Parathyroid adenoma (tissue), 2 donors: ENCODE measurements around the gene CBARP.

Source experiments
- H2AFZ ChIP-seq: fragments of 300-600 bp; sonication (generic); one replicate; pipeline ENCODE4 v1.7.0; 2017; ENCODE audit warnings: antibody characterized with exemption, mild to moderate bottlenecking
- H3K27ac ChIP-seq: fragments of 300-600 bp; sonication (generic); one replicate; pipeline ENCODE4 v1.7.0; 2017
- H3K27me3 ChIP-seq: fragments of 300-600 bp; sonication (generic); one replicate; pipeline ENCODE4 v1.7.0; 2017; ENCODE audit warnings: low read length; ENCODE audit not compliant: control insufficient read depth, insufficient read depth
- H3K36me3 ChIP-seq: fragments of 300-600 bp; sonication (generic); one replicate; pipeline ENCODE4 v1.7.0; 2017; ENCODE audit warnings: low read length; ENCODE audit not compliant: control insufficient read depth, insufficient read depth
- H3K4me1 ChIP-seq: fragments of 300-600 bp; sonication (generic); one replicate; pipeline ENCODE4 v1.7.0; 2017; ENCODE audit warnings: control low read depth
- H3K4me2 ChIP-seq: fragments of 300-600 bp; sonication (generic); one replicate; pipeline ENCODE4 v1.7.0; 2017; ENCODE audit warnings: low read length
- H3K4me3 ChIP-seq: fragments of 300-600 bp; sonication (generic); one replicate; pipeline ENCODE4 v1.7.0; 2017; ENCODE audit warnings: low read depth, low read length
- H3K79me2 ChIP-seq: fragments of 300-600 bp; sonication (generic); one replicate; pipeline ENCODE4 v1.7.0; 2017; ENCODE audit warnings: control low read depth
- H3K9ac ChIP-seq: fragments of 300-600 bp; sonication (generic); one replicate; pipeline ENCODE4 v1.7.0; 2017; ENCODE audit warnings: mild to moderate bottlenecking
- H3K9me3 ChIP-seq: fragments of 300-600 bp; sonication (generic); one replicate; pipeline ENCODE4 v1.7.0; 2017; ENCODE audit warnings: low read length; ENCODE audit not compliant: control insufficient read depth
- CTCF ChIP-seq: fragments of 300-600 bp; sonication (generic); IDR thresholded peaks from one replicate; pipeline ENCODE4 v1.7.0; 2017; ENCODE audit warnings: antibody characterized with exemption, mild to moderate bottlenecking
- donor health status: primary hyperparathyroidism.

Gene CBARP

GRCh38 chr19:1254530-1255185 is 16.9 kb upstream of the CBARP start:
- Histone ChIP-seq H3K4me1 (peaks cover 3% of the 10 kb centered on the region), H3K27me3 (no peaks in the 10 kb centered on the region), H3K36me3 (no peaks in the 10 kb centered on the region), H2AFZ (no peak overlapping the region), H3K4me3 (no peak overlapping the region), H3K4me2 (no peak overlapping the region), H3K27ac (peak overlapping the region; percentile 29), H3K9ac (no peak overlapping the region), H3K79me2 (peaks cover 7% of the 10 kb centered on the region), H3K9me3 (no peaks in the 10 kb centered on the region)
- TF ChIP-seq CTCF: no peak

GRCh38 chr19:1254081-1254527 is 16.3 kb upstream of the CBARP start:
- Histone ChIP-seq H3K9ac (no peak overlapping the region), H3K27ac (peak overlapping the region; percentile 64), H3K4me2 (no peak overlapping the region), H3K79me2 (peaks cover 7% of the 10 kb centered on the region), H3K4me3 (no peak overlapping the region), H2AFZ (no peak overlapping the region), H3K4me1 (peaks cover 3% of the 10 kb centered on the region), H3K27me3 (no peaks in the 10 kb centered on the region), H3K9me3 (no peaks in the 10 kb centered on the region), H3K36me3 (no peaks in the 10 kb centered on the region)
- no peak for TF ChIP-seq CTCF

DNA sequence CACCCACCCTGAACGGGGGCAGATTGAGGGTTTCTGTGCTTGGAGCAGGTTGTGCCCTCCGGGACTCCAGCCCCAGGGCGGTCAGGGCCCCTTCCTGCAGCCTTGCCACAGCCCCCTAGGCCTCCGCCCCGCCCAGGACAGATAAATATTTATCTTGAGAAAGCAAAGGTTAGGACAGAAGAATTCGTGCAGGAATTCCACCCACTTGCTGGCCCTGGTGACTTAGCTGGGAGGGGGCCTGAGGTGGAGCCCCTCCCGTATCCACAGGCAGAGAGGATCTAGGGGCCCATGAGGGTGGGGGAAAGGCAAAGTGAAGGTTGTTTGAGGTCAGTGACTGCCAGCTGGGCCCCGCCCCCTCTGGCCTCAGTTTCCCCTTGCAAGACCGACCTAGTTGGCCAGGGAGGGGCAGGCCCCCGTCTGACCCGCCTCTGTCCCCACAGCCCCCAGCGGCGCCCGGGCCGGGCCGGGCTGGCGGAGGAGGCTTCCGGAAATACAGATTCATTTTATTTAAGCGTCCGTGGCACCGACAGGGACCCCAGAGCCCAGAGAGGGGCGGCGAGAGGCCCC is 15.8 kb upstream of the CBARP start:
- no peak overlapping the region for H3K4me2 ChIP-seq
- no peaks in the 10 kb centered on the region for H3K27me3 ChIP-seq
- H3K9ac ChIP-seq: no peak overlapping the region
- no peak overlapping the region for H2AFZ ChIP-seq
- H3K79me2 ChIP-seq: peaks cover 7% of the 10 kb centered on the region
- TF ChIP-seq CTCF: no peak
- H3K36me3 ChIP-seq: no peaks in the 10 kb centered on the region
- H3K4me1 ChIP-seq: peaks cover 3% of the 10 kb centered on the region
- no peak overlapping the region for H3K4me3 ChIP-seq
- H3K9me3 ChIP-seq: no peaks in the 10 kb centered on the region
- H3K27ac ChIP-seq: peak overlapping the region; percentile 64

DNA sequence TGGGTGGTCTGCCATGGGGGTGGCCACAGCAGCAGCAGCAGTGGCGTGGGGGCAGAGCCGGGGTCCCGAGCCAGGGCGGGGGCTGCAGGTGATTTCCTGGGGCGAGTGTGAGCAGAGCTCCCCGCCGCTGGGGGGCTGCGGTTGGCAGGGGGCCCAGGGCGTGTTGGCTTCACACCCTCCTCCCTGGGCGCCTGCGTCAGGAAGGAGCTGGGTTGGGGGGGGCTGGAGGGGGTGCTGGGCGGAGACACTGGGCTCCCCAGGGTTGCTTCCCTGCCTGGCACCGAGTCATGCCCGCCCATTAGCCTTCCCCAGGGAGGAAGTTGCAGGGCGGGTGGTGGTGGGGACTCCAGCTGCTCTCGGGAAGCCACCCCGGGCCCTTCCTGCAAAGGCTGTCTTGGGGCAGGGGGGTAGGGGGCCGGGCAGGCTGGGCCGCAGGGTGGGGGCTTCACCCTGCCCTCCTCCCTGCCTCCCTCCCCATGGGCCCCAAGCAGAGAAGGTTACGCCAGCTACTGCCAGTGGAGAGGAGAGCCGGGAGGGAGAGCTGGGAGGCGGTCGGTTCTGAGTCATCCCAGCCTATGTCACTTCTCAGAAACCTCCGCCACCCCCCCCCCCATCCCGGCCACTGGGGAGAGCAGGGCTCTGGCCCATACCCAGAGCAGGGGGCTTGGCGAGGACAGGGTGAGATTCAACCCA is 15.2 kb upstream of the CBARP start:
- H3K4me1 ChIP-seq: peaks cover 5% of the 10 kb centered on the region
- TF ChIP-seq CTCF: no peak
- no peaks in the 10 kb centered on the region for H3K36me3 ChIP-seq

More for the DNA sequence above, 15.2 kb upstream of the CBARP start:
- Histone ChIP-seq H3K27ac (peak overlapping the region; percentile 64), H3K4me3 (no peak overlapping the region), H2AFZ (no peak overlapping the region), H3K79me2 (peaks cover 7% of the 10 kb centered on the region), H3K27me3 (no peaks in the 10 kb centered on the region), H3K9ac (no peak overlapping the region), H3K4me2 (peak overlapping the region; percentile 19), H3K9me3 (no peaks in the 10 kb centered on the region)
